GM12801 (cell line): ENCODE data around the gene NELL1.

Experiments used
- CTCF ChIP-seq: IDR thresholded peaks from one replicate; pipeline ENCODE4 v1.5.1; 2011; ENCODE audit warnings: control low read depth; ENCODE audit not compliant: insufficient read length; ENCODE audit errors: extremely low read depth

NELL1 gene

DNA sequence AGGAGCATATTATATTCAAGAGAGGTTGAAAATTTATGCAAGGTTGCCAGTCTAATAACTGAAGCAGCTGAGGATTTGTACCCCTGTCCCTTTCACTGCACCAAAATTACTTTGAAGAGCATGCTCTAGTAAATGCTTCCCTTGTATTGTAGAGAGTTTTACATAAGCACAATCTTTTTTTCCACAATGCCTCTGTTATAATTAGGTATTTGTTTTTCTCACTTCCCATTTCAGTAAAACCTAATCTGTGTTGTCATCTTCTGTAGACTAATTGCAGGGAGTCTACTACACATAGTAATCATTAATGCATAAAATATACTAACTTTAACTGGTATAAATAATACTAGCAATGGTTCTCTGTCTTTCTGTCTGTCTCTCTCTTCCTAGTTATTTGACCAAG, 805.1 kb downstream of the NELL1 start:
- TF ChIP-seq CTCF: no peak

- TF ChIP-seq CTCF: no peak
Measured at GRCh38 chr11:21475276-21475675, 805.9 kb downstream of the NELL1 start.

DNA sequence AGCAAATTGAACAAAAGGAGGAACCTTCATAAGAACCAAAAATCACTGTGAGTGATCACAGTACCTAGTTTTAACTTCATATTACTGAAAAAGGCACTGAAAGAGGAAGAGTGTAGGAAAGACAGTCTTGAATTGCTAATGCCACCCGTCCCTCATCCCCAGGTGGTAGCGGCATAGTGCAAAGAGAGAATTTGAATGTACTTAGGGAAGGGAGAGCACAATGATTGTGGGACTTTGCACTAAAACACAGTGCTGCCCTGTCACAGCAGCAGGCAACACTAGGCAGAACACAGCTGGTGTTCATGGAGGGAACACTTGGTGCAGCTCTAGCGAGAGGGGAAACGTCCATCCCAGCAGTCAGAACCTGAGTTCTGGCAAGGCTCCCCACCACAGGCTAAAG, 807.2 kb downstream of the NELL1 start:
- TF ChIP-seq CTCF: no peak

- no peak for TF ChIP-seq CTCF
Measured at GRCh38 chr11:21480240-21480639, 810.9 kb downstream of the NELL1 start.

- TF ChIP-seq CTCF: no peak
Measured at GRCh38 chr11:21481255-21481654, 811.9 kb downstream of the NELL1 start.

DNA sequence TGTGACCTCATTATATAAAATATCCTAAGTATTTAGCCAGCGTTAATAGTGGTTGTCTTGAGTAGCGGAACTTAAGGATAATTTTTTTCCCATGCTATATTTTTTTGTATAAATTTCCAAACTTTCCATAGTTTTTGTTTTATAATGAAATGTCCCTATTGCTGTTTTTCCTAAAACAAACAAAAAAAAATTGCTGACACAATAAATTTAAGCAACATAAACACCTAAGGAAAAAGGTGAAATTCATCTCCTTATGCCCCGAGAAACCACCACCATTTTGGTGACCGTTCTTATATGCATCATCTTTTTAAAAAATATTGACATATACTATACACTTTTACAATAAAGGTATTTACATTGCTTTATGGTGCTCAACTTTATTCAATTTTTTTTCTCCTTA, 814.7 kb downstream of the NELL1 start:
- TF ChIP-seq CTCF: no peak

DNA sequence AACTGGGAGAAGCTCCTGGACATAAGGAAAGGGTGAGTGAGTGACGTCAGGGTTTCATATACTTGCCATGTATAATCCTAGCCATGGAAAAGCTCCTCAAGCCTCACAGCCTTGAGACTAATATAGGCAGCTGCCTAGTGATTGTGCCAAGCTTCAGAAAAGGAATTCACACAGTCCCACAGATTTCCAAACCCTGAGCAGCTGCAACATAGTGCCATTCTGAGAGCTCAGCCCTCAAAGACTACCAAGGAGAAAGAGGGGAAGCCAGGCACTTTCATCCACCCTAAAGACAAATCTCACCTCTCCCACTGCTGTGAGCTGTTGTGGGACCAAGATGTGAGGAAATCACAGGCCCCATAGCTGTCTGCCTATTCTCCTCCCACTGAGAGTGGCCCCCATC, 815.6 kb downstream of the NELL1 start:
- no peak for TF ChIP-seq CTCF

DNA sequence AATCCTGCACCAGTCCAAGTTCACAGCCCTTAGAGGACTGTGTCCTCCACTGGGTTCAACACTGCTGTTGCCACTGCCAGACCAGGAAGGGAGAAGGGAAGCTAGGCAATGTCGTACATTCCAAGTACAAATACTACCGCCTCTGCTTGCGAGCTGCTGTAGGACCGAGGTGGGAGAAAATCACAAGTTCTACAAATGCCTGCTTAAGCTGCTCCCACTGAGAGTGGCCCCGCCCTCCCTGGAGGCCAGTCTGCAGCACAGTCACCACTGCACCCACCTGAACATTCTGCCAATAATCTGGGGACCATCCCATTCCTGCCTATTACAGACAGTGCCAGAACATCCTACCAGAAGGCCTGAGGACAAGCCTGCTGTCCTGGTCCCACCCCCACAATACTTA, 816.0 kb downstream of the NELL1 start:
- TF ChIP-seq CTCF: no peak
